SK-N-MC (cell line): Measurements from ENCODE around the gene OBSCN.

Source experiments
- EZH2 ChIP-seq: fragments of 200-600 bp; sonication (generic); IDR thresholded peaks from one replicate; pipeline ENCODE4 v1.6.1; 2017; ENCODE audit warnings: antibody characterized with exemption
- FOXP2 ChIP-seq: optimal IDR thresholded peaks from 2 replicates; pipeline ENCODE3; 2011; ENCODE audit warnings: mild to moderate bottlenecking, moderate library complexity; ENCODE audit not compliant: insufficient read depth; ENCODE audit errors: extremely low read length, control extremely low read depth
- POLR2AphosphoS5 ChIP-seq: IDR thresholded peaks from 2 replicates; pipeline ENCODE4 v1.6.1; 2012; ENCODE audit warnings: mild to moderate bottlenecking, low read depth, low read length, borderline replicate concordance

DNA sequence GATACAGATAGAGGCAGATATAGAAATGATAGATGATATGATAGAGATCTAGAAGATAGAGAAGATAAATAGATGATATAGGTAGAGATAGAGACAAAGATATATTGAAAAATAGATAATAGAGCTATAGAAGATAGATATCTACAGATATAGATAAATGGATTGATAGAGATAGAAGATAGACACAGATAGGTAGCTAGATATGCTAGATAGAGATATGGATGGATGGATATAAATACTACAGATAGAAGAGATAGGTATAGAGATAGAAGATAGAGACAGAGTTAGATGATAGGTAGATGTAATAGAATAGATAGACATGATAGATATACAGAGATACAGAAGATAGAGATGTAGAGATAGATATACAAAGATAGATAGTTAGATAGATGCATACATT is 177.4 kb downstream of the OBSCN start:
- TF ChIP-seq EZH2 (no peak), POLR2AphosphoS5 (no peak), FOXP2 (no peak)
